Measurements from ENCODE around the gene ARF5.

DNA sequence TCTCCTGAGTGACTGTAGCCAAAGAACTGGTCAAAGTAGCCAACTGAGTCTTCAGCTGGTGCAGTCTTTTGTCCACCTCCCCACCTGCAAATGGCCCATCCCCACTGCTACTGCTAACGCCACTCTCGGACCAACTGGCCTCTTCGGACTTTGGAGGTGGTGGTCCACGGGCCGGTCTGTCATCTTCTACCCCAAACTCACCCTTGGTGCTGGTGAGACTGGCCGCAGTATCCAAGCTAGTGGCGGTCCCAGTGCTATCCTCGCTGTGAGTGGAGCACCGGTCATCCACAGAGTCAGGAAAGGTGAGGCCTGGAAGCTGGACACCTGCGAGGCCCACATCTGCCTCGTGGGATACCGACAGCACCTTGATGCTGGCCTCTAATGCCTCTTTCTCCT is 3.6 kb upstream of the ARF5 start:
- TF ChIP-seq CTCF (IDR thresholded peaks at IDR 0.05; ENCODE audit: low read depth, low read length, poor library complexity, severe bottlenecking) (no peak), EZH2phosphoT487 (IDR thresholded peaks at IDR 0.05; ENCODE audit: borderline replicate concordance, low read length) (no peak)

Measured in DOHH2 (cell line).